HL-60 (cell line): ENCODE results near the gene ALKBH5.

ENCODE experiments used
- GABPA ChIP-seq: IDR thresholded peaks from 2 replicates; pipeline ENCODE4 v1.6.1; 2012; ENCODE audit warnings: low read depth
- POLR2AphosphoS5 ChIP-seq: IDR thresholded peaks from 2 replicates; pipeline ENCODE4 v1.6.1; 2012; ENCODE audit warnings: low read depth
- SPI1 ChIP-seq: IDR thresholded peaks from 2 replicates; pipeline ENCODE4 v1.6.1; 2012; ENCODE audit warnings: low read depth, mild to moderate bottlenecking, borderline replicate concordance
- TF ChIP-seq, protein P1 (sequence below): IDR thresholded peaks from one replicate; pipeline ENCODE4 v1.5.1; 2011; ENCODE audit warnings: low read length, control low read depth, inconsistent platforms; ENCODE audit not compliant: insufficient read depth
- TF ChIP-seq, protein P2 (sequence below): IDR thresholded peaks from 2 replicates; pipeline ENCODE4 v1.6.1; 2012; ENCODE audit warnings: low read depth; ENCODE audit not compliant: insufficient replicate concordance

DNA sequence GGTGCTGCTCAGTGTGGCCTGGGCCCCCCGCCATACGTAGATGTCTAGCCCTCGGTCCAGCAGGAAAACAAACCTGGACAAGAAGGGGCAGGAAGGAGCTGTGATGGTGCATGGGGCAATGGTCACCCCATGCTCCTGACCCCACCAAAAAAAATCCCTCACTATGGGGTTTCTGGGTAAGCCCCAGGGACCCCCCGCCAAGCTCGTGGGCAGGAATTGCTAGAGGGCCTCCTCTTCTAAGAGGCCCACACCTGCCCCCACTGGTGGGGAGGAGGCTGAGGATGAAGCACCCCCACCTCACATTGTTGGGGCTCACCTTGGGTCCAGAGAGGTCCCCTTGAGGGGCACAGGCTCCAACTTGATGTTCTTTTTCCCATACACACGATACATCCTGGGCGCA, 65.2 kb downstream of the ALKBH5 start:
- TF ChIP-seq, protein P1, sequence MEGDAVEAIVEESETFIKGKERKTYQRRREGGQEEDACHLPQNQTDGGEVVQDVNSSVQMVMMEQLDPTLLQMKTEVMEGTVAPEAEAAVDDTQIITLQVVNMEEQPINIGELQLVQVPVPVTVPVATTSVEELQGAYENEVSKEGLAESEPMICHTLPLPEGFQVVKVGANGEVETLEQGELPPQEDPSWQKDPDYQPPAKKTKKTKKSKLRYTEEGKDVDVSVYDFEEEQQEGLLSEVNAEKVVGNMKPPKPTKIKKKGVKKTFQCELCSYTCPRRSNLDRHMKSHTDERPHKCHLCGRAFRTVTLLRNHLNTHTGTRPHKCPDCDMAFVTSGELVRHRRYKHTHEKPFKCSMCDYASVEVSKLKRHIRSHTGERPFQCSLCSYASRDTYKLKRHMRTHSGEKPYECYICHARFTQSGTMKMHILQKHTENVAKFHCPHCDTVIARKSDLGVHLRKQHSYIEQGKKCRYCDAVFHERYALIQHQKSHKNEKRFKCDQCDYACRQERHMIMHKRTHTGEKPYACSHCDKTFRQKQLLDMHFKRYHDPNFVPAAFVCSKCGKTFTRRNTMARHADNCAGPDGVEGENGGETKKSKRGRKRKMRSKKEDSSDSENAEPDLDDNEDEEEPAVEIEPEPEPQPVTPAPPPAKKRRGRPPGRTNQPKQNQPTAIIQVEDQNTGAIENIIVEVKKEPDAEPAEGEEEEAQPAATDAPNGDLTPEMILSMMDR, result no peak
- TF ChIP-seq GABPA (no peak), POLR2AphosphoS5 (no peak), SPI1 (no peak)
- TF ChIP-seq, protein P2, sequence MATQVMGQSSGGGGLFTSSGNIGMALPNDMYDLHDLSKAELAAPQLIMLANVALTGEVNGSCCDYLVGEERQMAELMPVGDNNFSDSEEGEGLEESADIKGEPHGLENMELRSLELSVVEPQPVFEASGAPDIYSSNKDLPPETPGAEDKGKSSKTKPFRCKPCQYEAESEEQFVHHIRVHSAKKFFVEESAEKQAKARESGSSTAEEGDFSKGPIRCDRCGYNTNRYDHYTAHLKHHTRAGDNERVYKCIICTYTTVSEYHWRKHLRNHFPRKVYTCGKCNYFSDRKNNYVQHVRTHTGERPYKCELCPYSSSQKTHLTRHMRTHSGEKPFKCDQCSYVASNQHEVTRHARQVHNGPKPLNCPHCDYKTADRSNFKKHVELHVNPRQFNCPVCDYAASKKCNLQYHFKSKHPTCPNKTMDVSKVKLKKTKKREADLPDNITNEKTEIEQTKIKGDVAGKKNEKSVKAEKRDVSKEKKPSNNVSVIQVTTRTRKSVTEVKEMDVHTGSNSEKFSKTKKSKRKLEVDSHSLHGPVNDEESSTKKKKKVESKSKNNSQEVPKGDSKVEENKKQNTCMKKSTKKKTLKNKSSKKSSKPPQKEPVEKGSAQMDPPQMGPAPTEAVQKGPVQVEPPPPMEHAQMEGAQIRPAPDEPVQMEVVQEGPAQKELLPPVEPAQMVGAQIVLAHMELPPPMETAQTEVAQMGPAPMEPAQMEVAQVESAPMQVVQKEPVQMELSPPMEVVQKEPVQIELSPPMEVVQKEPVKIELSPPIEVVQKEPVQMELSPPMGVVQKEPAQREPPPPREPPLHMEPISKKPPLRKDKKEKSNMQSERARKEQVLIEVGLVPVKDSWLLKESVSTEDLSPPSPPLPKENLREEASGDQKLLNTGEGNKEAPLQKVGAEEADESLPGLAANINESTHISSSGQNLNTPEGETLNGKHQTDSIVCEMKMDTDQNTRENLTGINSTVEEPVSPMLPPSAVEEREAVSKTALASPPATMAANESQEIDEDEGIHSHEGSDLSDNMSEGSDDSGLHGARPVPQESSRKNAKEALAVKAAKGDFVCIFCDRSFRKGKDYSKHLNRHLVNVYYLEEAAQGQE, result no peak
